GM12878 (cell line): ENCODE results near the gene DMRT1. TPM values are rescaled to one million over a fixed set of nuclear protein-coding genes. Genes with fewer than 3 reads are reported as not detected.

Experiments used
- ATAC-seq: fragments of 200-7000 bp; cut with Tn5 transposase; 3 replicates; pipeline ENCODE4 v1.9.1; 2020; ENCODE audit warnings: mild to moderate bottlenecking, moderate library complexity
- BruUV-seq: library from RNA; stranded (reverse); fragments of 400-500 nt; replicated peaks from 2 replicates; lab custom pipeline; 2021; lab: Mats Ljungman, UMichigan
- CTCF ChIA-PET: fragments of 300-600 bp; sonication (Branson Sonifier 250); formaldehyde crosslinking; extraction: SDS; loops from one replicate; lab custom pipeline; 2021; ENCODE audit warnings: inconsistent platforms; lab: Yijun Ruan, JAX
- POLR2A ChIA-PET: fragments of 350-600 bp; formaldehyde crosslinking; extraction: SDS; loops from one replicate; lab custom pipeline; 2021; ENCODE audit warnings: inconsistent platforms; lab: Charles Lee
- RAD21 ChIA-PET: fragments of 300-600 bp; sonication (Branson Sonifier 250); formaldehyde crosslinking; loops from one replicate; lab custom pipeline; 2023; ENCODE audit warnings: antibody characterized with exemption; ENCODE audit not compliant: unreplicated experiment; lab: Charles Lee
- SMC1A ChIA-PET: fragments of 300-600 bp; sonication (Branson Sonifier 250); formaldehyde crosslinking; loops from one replicate; lab custom pipeline; 2023; ENCODE audit not compliant: unreplicated experiment, uncharacterized antibody; lab: Charles Lee
- DNase-seq: peaks from one replicate; pipeline ENCODE4 v3.0.0-alpha.2; 2011; ENCODE audit warnings: low read depth, low spot score
- FAIRE-seq: peaks from 3 replicates; lab custom pipeline; 2011; peaks lifted over from hg19 to GRCh38; lab: Jason Lieb, UNC
- H2AFZ ChIP-seq: 2 replicates; pipeline ENCODE4 v1.6.0; 2011; ENCODE audit warnings: low read depth, low read length, control low read depth; ENCODE audit not compliant: control insufficient read depth
- H3K27ac ChIP-seq: 2 replicates; pipeline ENCODE4 v1.5.1; 2011; ENCODE audit warnings: control low read depth; ENCODE audit not compliant: control insufficient read depth, insufficient read depth
- H3K27me3 ChIP-seq, 2 experiments: replicated peaks in 1 of 2; 2 replicates each; pipeline versions ENCODE4 v1.6.0 to v1.6.1; 2011; ENCODE audit warnings: low read length in 1 of 2; ENCODE audit not compliant: control insufficient read depth in 2 of 2, insufficient read depth in 2 of 2
- H3K36me3 ChIP-seq, 2 experiments: 2 replicates each; pipeline ENCODE4 v1.5.1; 2011; ENCODE audit warnings: low read length in 1 of 2; ENCODE audit not compliant: control insufficient read depth in 2 of 2, insufficient read depth in 2 of 2
- H3K4me1 ChIP-seq: 2 replicates; pipeline ENCODE4 v1.6.1; 2011; ENCODE audit warnings: mild to moderate bottlenecking, low read length, moderate library complexity, mixed read lengths; ENCODE audit not compliant: control insufficient read depth, insufficient read depth
- H3K4me2 ChIP-seq: 2 replicates; pipeline ENCODE4 v1.6.0; 2011; ENCODE audit warnings: control low read depth; ENCODE audit not compliant: control insufficient read depth, insufficient read depth
- H3K4me3 ChIP-seq: fragments of 200-600 bp; sonication (generic); 2 replicates; pipeline ENCODE4 v1.5.1; 2016
- H3K79me2 ChIP-seq: 2 replicates; pipeline ENCODE4 v1.6.0; 2011; ENCODE audit warnings: low read length; ENCODE audit not compliant: control insufficient read depth, insufficient read depth
- H3K9ac ChIP-seq: 2 replicates; pipeline ENCODE4 v1.8.0; 2011; ENCODE audit warnings: low read length, control low read depth, mixed read lengths; ENCODE audit not compliant: control insufficient read depth, insufficient read depth
- H3K9me3 ChIP-seq: replicated peaks from 3 replicates; pipeline ENCODE4 v1.5.1; 2011; ENCODE audit warnings: mild to moderate bottlenecking, low read length; ENCODE audit not compliant: control insufficient read depth, insufficient read depth
- H4K20me1 ChIP-seq: 2 replicates; pipeline ENCODE4 v1.6.0; 2011; ENCODE audit not compliant: control insufficient read depth, insufficient read depth
- BCL3 ChIP-seq: IDR thresholded peaks from 2 replicates; pipeline ENCODE4 v1.6.1; 2011; ENCODE audit warnings: borderline replicate concordance, low read depth, mild to moderate bottlenecking, moderate library complexity, low read length; ENCODE audit not compliant: insufficient read depth, poor library complexity, severe bottlenecking
- CTCF ChIP-seq, 3 experiments: IDR thresholded peaks in 2 of 3; conservative IDR thresholded peaks in 1 of 3; 2 replicates each; pipeline ENCODE4 v1.5.1; 2011; ENCODE audit warnings: low read depth in 3 of 3, low read length in 3 of 3, mild to moderate bottlenecking in 3 of 3, control low read depth in 2 of 3, moderate library complexity in 2 of 3, inconsistent platforms in 1 of 3, mixed read lengths in 1 of 3; ENCODE audit not compliant: control insufficient read depth in 2 of 3, insufficient read depth in 1 of 3; ENCODE audit errors: extremely low read depth in 1 of 3
- IRF3 ChIP-seq: fragments of 450-650 bp; IDR thresholded peaks from 2 replicates; pipeline ENCODE4 v1.6.1; 2014; ENCODE audit warnings: mild to moderate bottlenecking
- KLF5 ChIP-seq: fragments of 450-650 bp; IDR thresholded peaks from 2 replicates; pipeline ENCODE4 v1.6.1; 2014; ENCODE audit warnings: mild to moderate bottlenecking; ENCODE audit not compliant: partially characterized antibody
- MLLT1 ChIP-seq: fragments of 450-650 bp; IDR thresholded peaks from 2 replicates; pipeline ENCODE4 v1.6.1; 2016; ENCODE audit warnings: mild to moderate bottlenecking
- MTA3 ChIP-seq: IDR thresholded peaks from 2 replicates; pipeline ENCODE4 v1.6.1; 2012; ENCODE audit warnings: low read length, inconsistent platforms, borderline replicate concordance
- PAX5 ChIP-seq: IDR thresholded peaks from 2 replicates; pipeline ENCODE4 v1.6.1; 2011; ENCODE audit warnings: low read depth, low read length, borderline replicate concordance
- PML ChIP-seq: IDR thresholded peaks from 2 replicates; pipeline ENCODE4 v1.6.1; 2012; ENCODE audit warnings: low read length, inconsistent platforms
- RUNX3 ChIP-seq: IDR thresholded peaks from 2 replicates; pipeline ENCODE4 v1.6.1; 2012; ENCODE audit warnings: low read length, inconsistent platforms
- TAF1 ChIP-seq: IDR thresholded peaks from 2 replicates; pipeline ENCODE4 v1.6.1; 2011; ENCODE audit warnings: mild to moderate bottlenecking, low read depth, low read length, borderline replicate concordance
- in situ Hi-C: fragments of 300-500 bp; cut with MboI; formaldehyde crosslinking; loops from 9 replicates; pipeline ENCODE4 v1.14.3; 2018; ENCODE audit warnings: mixed read lengths
- intact Hi-C: fragments of 100-400 bp; cut with micrococcal nuclease; formaldehyde crosslinking; loops from one replicate; pipeline ENCODE4 v1.14.2; 2022; ENCODE audit not compliant: unreplicated experiment
- polyA plus RNA-seq, 11 experiments: library from polyadenylated mRNA; depleted of rRNA in 4 of 11; unstranded in 6 of 11; stranded (reverse) in 5 of 11; fragments of >200 nt; fragmentation: Nextera tagmentation in 4 of 11; fragmentation: Illumina TruSeq in 1 of 11; extraction: Ambion mirVana in 4 of 11; extraction: Trizol in 1 of 11; gene quantifications; 1 replicate in 1 of 11; 2 replicates in 10 of 11; pipeline versions ENCODE4 v1.2.1 to v1.2.3, GENCODE V29; 2011 to 2016; ENCODE audit warnings: inconsistent platforms in 2 of 11, missing spikeins in 2 of 11, low read depth in 1 of 11
- total RNA-seq, 4 experiments: library from RNA; depleted of rRNA in 3 of 4; stranded (reverse); fragments of >200 nt in 3 of 4; fragmentation: Illumina TruSeq in 1 of 4; extraction: Trizol in 1 of 4; gene quantifications; 2 replicates each; pipeline versions ENCODE4 v1.2.1 to v1.2.3, GENCODE V29; 2013 to 2021

DMRT1 gene
- total and polyA plus RNA-seq, 10 of the 15 experiments (the other 5 are each of a cell fraction or from before 2014, with no cell fraction given) = 0.06 to 1.9 (median 0.24) TPM

- H3K9ac ChIP-seq = no peak overlapping the region
- FAIRE-seq (no peak), ATAC-seq (no peak), DNase-seq (no peak)
- ChIA-PET POLR2A (no interaction called here), RAD21 (no interaction called here), CTCF (interaction anchor here (1.5 kb wide), 2 partner anchors 42 to 201 kb away, joined by 3 to 4 read pairs; no protein-coding TSS in a partner anchor), SMC1A (interaction anchor here (0.6 kb wide), 1 partner anchor 86 kb away, joined by 4 read pairs; no protein-coding TSS in a partner anchor)
- no peak overlapping the region for H3K27ac ChIP-seq
- H4K20me1 ChIP-seq = no peaks in the 10 kb centered on the region
- H3K79me2 ChIP-seq = no peaks in the 10 kb centered on the region
- intact Hi-C loops (loop anchor here (10.0 kb wide), 1 partner anchor 201 kb away; no protein-coding TSS in a partner anchor), in situ Hi-C loops (no loop called here)
- no peaks in the 10 kb centered on the region for H3K9me3 ChIP-seq
- peaks cover 0 to 2% of the 10 kb centered on the region in 2 experiments; a peak in 2 of 4 replicates for H3K27me3 ChIP-seq
- no peak overlapping the region for H3K4me2 ChIP-seq
- H3K4me1 ChIP-seq = no peaks in the 10 kb centered on the region
- no peaks in the 10 kb centered on the region for H3K36me3 ChIP-seq
- no peak overlapping the region for H3K4me3 ChIP-seq
- BruUV-seq = no TSS peak
- H2AFZ ChIP-seq = no peak overlapping the region
- no peak for TF ChIP-seq CTCF (IDR thresholded peaks at IDR 0.05 in 2 of 3, conservative IDR thresholded peaks at IDR 0.05 in 1 of 3; ENCODE audit: control insufficient read depth in 2 of 3, extremely low read depth in 1 of 3, insufficient read depth in 1 of 3, low read depth in 3 of 3, low read length in 3 of 3)
- no peak for TF ChIP-seq MLLT1
- no peak for TF ChIP-seq KLF5
- TF ChIP-seq MTA3 = no peak
- TF ChIP-seq IRF3 = no peak
- TF ChIP-seq TAF1 = no peak
- no peak for TF ChIP-seq RUNX3
- no peak for TF ChIP-seq PML
- no peak for TF ChIP-seq PAX5
- TF ChIP-seq BCL3 = no peak
Observed at GRCh38 chr9:804026-804425, 37.5 kb upstream of the DMRT1 start.
